ENCODE results near the gene SLC4A1AP.

DNA sequence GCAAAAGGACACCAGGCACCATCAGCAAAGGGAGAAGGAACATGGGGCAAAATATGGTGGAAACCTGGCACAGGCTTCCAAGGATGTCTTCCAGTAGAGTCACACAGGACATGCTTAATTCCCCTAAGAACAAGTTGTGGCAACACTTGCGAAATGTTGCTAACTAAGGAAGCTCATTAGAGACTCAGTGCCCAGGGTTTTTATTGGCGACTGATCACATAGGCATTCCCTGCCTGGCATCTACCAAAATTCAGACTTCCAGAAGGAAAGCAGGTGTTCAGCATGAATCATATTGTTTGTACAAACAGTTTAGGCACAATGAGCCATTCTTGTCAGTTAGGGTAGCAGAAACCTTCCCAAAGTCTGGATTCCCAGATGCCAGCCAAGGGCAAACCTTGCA is 25.7 kb downstream of the SLC4A1AP start:
- TF ChIP-seq CTCF (IDR thresholded peaks at IDR 0.05) (no peak), POLR2A (IDR thresholded peaks at IDR 0.05) (no peak)

Data from lower leg skin (tissue), 3 donors.